ENCODE results near the gene PAIP2. TPM values are rescaled to one million over a fixed set of nuclear protein-coding genes. Genes with fewer than 3 reads are reported as not detected.

PAIP2 gene
- total RNA-seq, 1 donor from 2014 or later, result 71.5 TPM

- Mint-ChIP-seq H3K27ac (ENCODE audit: unreplicated experiment) (no peak overlapping the region), H3K36me3 (ENCODE audit: low read depth, unreplicated experiment) (peaks cover 26% of the 10 kb centered on the region), H3K4me3 (ENCODE audit: unreplicated experiment) (no peak overlapping the region), H3K9me3 (ENCODE audit: unreplicated experiment) (no peaks in the 10 kb centered on the region), H3K27me3 (ENCODE audit: unreplicated experiment) (peaks cover 5% of the 10 kb centered on the region), H3K4me1 (ENCODE audit: unreplicated experiment) (peaks cover 11% of the 10 kb centered on the region)
- TF ChIP-seq CTCF (IDR thresholded peaks at IDR 0.05; ENCODE audit: unreplicated experiment), result no peak
- no peak for DNase-seq (ENCODE audit: low spot score)
Observed at GRCh38 chr5:139369181-139369580, 27.5 kb downstream of the PAIP2 start.

- Mint-ChIP-seq H3K4me1 (ENCODE audit: unreplicated experiment) (peaks cover 7% of the 10 kb centered on the region), H3K4me3 (ENCODE audit: unreplicated experiment) (peak overlapping the region; percentile 63), H3K27ac (ENCODE audit: unreplicated experiment) (peak overlapping the region; percentile 23), H3K9me3 (ENCODE audit: unreplicated experiment) (no peaks in the 10 kb centered on the region), H3K27me3 (ENCODE audit: unreplicated experiment) (peaks cover 5% of the 10 kb centered on the region), H3K36me3 (ENCODE audit: low read depth, unreplicated experiment) (peaks cover 19% of the 10 kb centered on the region)
- no peak for TF ChIP-seq CTCF (IDR thresholded peaks at IDR 0.05; ENCODE audit: unreplicated experiment)
- no peak for DNase-seq (ENCODE audit: low spot score)
Observed at GRCh38 chr5:139371482-139372435, 30.1 kb downstream of the PAIP2 start.

- DNase-seq (ENCODE audit: low spot score), result no peak
- TF ChIP-seq CTCF (IDR thresholded peaks at IDR 0.05; ENCODE audit: unreplicated experiment), result no peak
- H3K4me3 Mint-ChIP-seq (ENCODE audit: unreplicated experiment), result no peak overlapping the region
- H3K36me3 Mint-ChIP-seq (ENCODE audit: low read depth, unreplicated experiment), result peaks cover 24% of the 10 kb centered on the region
- H3K27ac Mint-ChIP-seq (ENCODE audit: unreplicated experiment), result no peak overlapping the region
- H3K9me3 Mint-ChIP-seq (ENCODE audit: unreplicated experiment), result no peaks in the 10 kb centered on the region
- peaks cover 13% of the 10 kb centered on the region for H3K4me1 Mint-ChIP-seq (ENCODE audit: unreplicated experiment)
- peaks cover 8% of the 10 kb centered on the region for H3K27me3 Mint-ChIP-seq (ENCODE audit: unreplicated experiment)
Observed at GRCh38 chr5:139374909-139375308, 33.3 kb downstream of the PAIP2 start.

GRCh38 chr5:139376364-139376763, 34.7 kb downstream of the PAIP2 start:
- no peak for DNase-seq (ENCODE audit: low spot score)
- Mint-ChIP-seq H3K9me3 (ENCODE audit: unreplicated experiment) (no peaks in the 10 kb centered on the region), H3K27me3 (ENCODE audit: unreplicated experiment) (peaks cover 11% of the 10 kb centered on the region), H3K4me1 (ENCODE audit: unreplicated experiment) (peaks cover 12% of the 10 kb centered on the region), H3K27ac (ENCODE audit: unreplicated experiment) (peak overlapping the region; percentile 7), H3K4me3 (ENCODE audit: unreplicated experiment) (no peak overlapping the region), H3K36me3 (ENCODE audit: low read depth, unreplicated experiment) (peaks cover 24% of the 10 kb centered on the region)
- no peak for TF ChIP-seq CTCF (IDR thresholded peaks at IDR 0.05; ENCODE audit: unreplicated experiment)

- Mint-ChIP-seq H3K27me3 (ENCODE audit: unreplicated experiment) (peaks cover 11% of the 10 kb centered on the region), H3K9me3 (ENCODE audit: unreplicated experiment) (no peaks in the 10 kb centered on the region), H3K4me1 (ENCODE audit: unreplicated experiment) (peaks cover 12% of the 10 kb centered on the region), H3K36me3 (ENCODE audit: low read depth, unreplicated experiment) (peaks cover 18% of the 10 kb centered on the region), H3K27ac (ENCODE audit: unreplicated experiment) (no peak overlapping the region), H3K4me3 (ENCODE audit: unreplicated experiment) (no peak overlapping the region)
- no peak for DNase-seq (ENCODE audit: low spot score)
- no peak for TF ChIP-seq CTCF (IDR thresholded peaks at IDR 0.05; ENCODE audit: unreplicated experiment)
Observed at GRCh38 chr5:139377226-139377625, 35.6 kb downstream of the PAIP2 start.

Measured in endothelial cell (in vitro differentiated cells).